HepG2 (cell line): ENCODE results near the gene CCDC136. TPM values are rescaled to one million over a fixed set of nuclear protein-coding genes. Genes with fewer than 3 reads are reported as not detected.

Experiments
- ELF3 ChIP-seq: IDR thresholded peaks from 2 replicates; pipeline ENCODE4 v1.6.1; 2016; ENCODE audit warnings: missing genetic modification reagents, missing compliant biosample characterization
- HCFC1 ChIP-seq: fragments of 150-350 bp; IDR thresholded peaks from 2 replicates; pipeline ENCODE4 v1.6.1; 2014; ENCODE audit warnings: low read depth, low read length
- HNRNPLL ChIP-seq: fragments of 200-400 bp; formaldehyde crosslinking; IDR thresholded peaks from 2 replicates; pipeline ENCODE4 v1.6.1; 2017; ENCODE audit warnings: mild to moderate bottlenecking, low read depth, low read length; ENCODE audit not compliant: poor library complexity, severe bottlenecking
- JUN ChIP-seq: sonication (generic); formaldehyde crosslinking; IDR thresholded peaks from 2 replicates; pipeline ENCODE4 v1.4.0; 2020; ENCODE audit warnings: mild to moderate bottlenecking, missing genetic modification reagents
- KDM5B ChIP-seq: sonication (generic); formaldehyde crosslinking; IDR thresholded peaks from 2 replicates; pipeline ENCODE4 v1.4.0; 2020; ENCODE audit warnings: missing genetic modification reagents, mild to moderate bottlenecking, borderline replicate concordance
- MEF2D ChIP-seq: sonication (generic); formaldehyde crosslinking; IDR thresholded peaks from 2 replicates; pipeline ENCODE4 v1.5.1; 2020; ENCODE audit warnings: mild to moderate bottlenecking, missing genetic modification reagents
- PAX8 ChIP-seq: sonication (generic); formaldehyde crosslinking; IDR thresholded peaks from 2 replicates; pipeline ENCODE4 v1.8.0; 2022; ENCODE audit warnings: mild to moderate bottlenecking, missing genetic modification reagents, borderline replicate concordance
- PHF8 ChIP-seq: sonication (generic); formaldehyde crosslinking; IDR thresholded peaks from 2 replicates; pipeline ENCODE4 v1.5.0; 2020; ENCODE audit warnings: missing genetic modification reagents
- SOX6 ChIP-seq, 2 experiments: fragments of 450-650 bp in 1 of 2; sonication (generic) in 1 of 2; formaldehyde crosslinking in 1 of 2; IDR thresholded peaks; 2 replicates each; pipeline versions ENCODE4 v1.4.0 to v1.6.1; 2017 to 2020; ENCODE audit warnings: antibody characterized with exemption in 1 of 2, mild to moderate bottlenecking in 1 of 2, missing genetic modification reagents in 1 of 2
- SPEN ChIP-seq: sonication (generic); formaldehyde crosslinking; IDR thresholded peaks from 2 replicates; pipeline ENCODE4 v1.5.1; 2020; ENCODE audit warnings: low read depth, mild to moderate bottlenecking, missing genetic modification reagents
- TBL1XR1 ChIP-seq: fragments of 150-350 bp; IDR thresholded peaks from 2 replicates; pipeline ENCODE4 v1.6.1; 2014; ENCODE audit warnings: borderline replicate concordance, low read length; ENCODE audit not compliant: partially characterized antibody
- THAP11 ChIP-seq: IDR thresholded peaks from 2 replicates; pipeline ENCODE4 v1.6.1; 2016; ENCODE audit warnings: missing biosample characterization, missing genetic modification reagents
- TSC22D2 ChIP-seq: sonication (generic); formaldehyde crosslinking; IDR thresholded peaks from 2 replicates; pipeline ENCODE4 v1.5.1; 2020; ENCODE audit warnings: missing genetic modification reagents, mild to moderate bottlenecking, borderline replicate concordance
- ZFP36 ChIP-seq: fragments of 150-350 bp; IDR thresholded peaks from 2 replicates; pipeline ENCODE4 v1.6.1; 2018; ENCODE audit warnings: borderline replicate concordance, low read length, low read depth; ENCODE audit not compliant: partially characterized antibody
- ZFY ChIP-seq: sonication (generic); formaldehyde crosslinking; IDR thresholded peaks from 2 replicates; pipeline ENCODE4 v1.4.0; 2020; ENCODE audit warnings: missing genetic modification reagents
- ZMYM3 ChIP-seq: sonication (generic); formaldehyde crosslinking; IDR thresholded peaks from 2 replicates; pipeline ENCODE4 v1.5.1; 2020; ENCODE audit warnings: mild to moderate bottlenecking, missing genetic modification reagents
- ZNF430 ChIP-seq: sonication (generic); formaldehyde crosslinking; IDR thresholded peaks from 2 replicates; pipeline ENCODE4 v1.9.0; 2021; ENCODE audit warnings: mild to moderate bottlenecking, missing genetic modification reagents
- ZNF577 ChIP-seq: sonication (generic); formaldehyde crosslinking; IDR thresholded peaks from 2 replicates; pipeline ENCODE4 v1.4.0; 2020; ENCODE audit warnings: mild to moderate bottlenecking, low read depth, missing genetic modification reagents, borderline replicate concordance
- ZNF772 ChIP-seq: sonication (generic); formaldehyde crosslinking; IDR thresholded peaks from 2 replicates; pipeline ENCODE4 v1.5.0; 2020; ENCODE audit warnings: mild to moderate bottlenecking, missing genetic modification reagents
- ZNF788 ChIP-seq: sonication (generic); formaldehyde crosslinking; IDR thresholded peaks from 2 replicates; pipeline ENCODE4 v1.5.0; 2020; ENCODE audit warnings: mild to moderate bottlenecking, missing genetic modification reagents, borderline replicate concordance
- ZSCAN25 ChIP-seq: sonication (generic); formaldehyde crosslinking; IDR thresholded peaks from 2 replicates; pipeline ENCODE4 v1.8.0; 2022; ENCODE audit warnings: mild to moderate bottlenecking, missing genetic modification reagents
- polyA plus RNA-seq, 8 experiments: library from polyadenylated mRNA; depleted of rRNA in 3 of 8; stranded (reverse) in 7 of 8; unstranded in 1 of 8; fragments of >200 nt; fragmentation: Illumina TruSeq in 4 of 8; extraction: Trizol in 4 of 8; gene quantifications; 2 replicates each; pipeline versions ENCODE4 v1.2.1 to v1.2.3, GENCODE V29; 2011 to 2016; ENCODE audit warnings: low read depth in 4 of 8, missing spikeins in 1 of 8, mixed read lengths in 1 of 8; ENCODE audit not compliant: insufficient read depth in 1 of 8
- total RNA-seq, 5 experiments: library from RNA; depleted of rRNA; stranded (reverse); fragments of >200 nt; fragmentation: Illumina TruSeq; extraction: Trizol; gene quantifications; 2 replicates each; pipeline ENCODE4 v1.2.3, GENCODE V29; 2016; ENCODE audit warnings: low read depth in 1 of 5
- TF ChIP-seq, protein P1 (sequence below): sonication (generic); formaldehyde crosslinking; IDR thresholded peaks from 2 replicates; pipeline ENCODE4 v1.4.0; 2020; ENCODE audit warnings: mild to moderate bottlenecking, missing genetic modification reagents, borderline replicate concordance
- TF ChIP-seq, protein P2 (sequence below): sonication (generic); formaldehyde crosslinking; IDR thresholded peaks from 2 replicates; pipeline ENCODE4 v1.5.1; 2020; ENCODE audit warnings: mild to moderate bottlenecking, moderate library complexity, missing genetic modification reagents

CCDC136 gene
- total and polyA plus RNA-seq, 2 of the 13 experiments (the other 11 are each of a cell fraction or from before 2014, with no cell fraction given) = 0.04 to 0.38 TPM

- TF ChIP-seq PAX8 (CRISPR knock-in tag) = 0 out of 2 replicates have a peak, but pooled peaks have one; percentile 30
- peak; percentile 20; the same call in 1 of the 2 replicates for TF ChIP-seq ELF3 (CRISPR knock-in tag)
- TF ChIP-seq KDM5B (CRISPR knock-in tag) = no peak
- TF ChIP-seq TBL1XR1 = no peak
- TF ChIP-seq MEF2D (CRISPR knock-in tag) = peak; percentile 57; the same call in 1 of the 2 replicates
- peak; percentile 88 for TF ChIP-seq PHF8 (CRISPR knock-in tag)
- peak; percentile 16; the same call in 1 of the 2 replicates for TF ChIP-seq SPEN (CRISPR knock-in tag)
- peak; percentile 84 for TF ChIP-seq HCFC1
- TF ChIP-seq, protein P1, sequence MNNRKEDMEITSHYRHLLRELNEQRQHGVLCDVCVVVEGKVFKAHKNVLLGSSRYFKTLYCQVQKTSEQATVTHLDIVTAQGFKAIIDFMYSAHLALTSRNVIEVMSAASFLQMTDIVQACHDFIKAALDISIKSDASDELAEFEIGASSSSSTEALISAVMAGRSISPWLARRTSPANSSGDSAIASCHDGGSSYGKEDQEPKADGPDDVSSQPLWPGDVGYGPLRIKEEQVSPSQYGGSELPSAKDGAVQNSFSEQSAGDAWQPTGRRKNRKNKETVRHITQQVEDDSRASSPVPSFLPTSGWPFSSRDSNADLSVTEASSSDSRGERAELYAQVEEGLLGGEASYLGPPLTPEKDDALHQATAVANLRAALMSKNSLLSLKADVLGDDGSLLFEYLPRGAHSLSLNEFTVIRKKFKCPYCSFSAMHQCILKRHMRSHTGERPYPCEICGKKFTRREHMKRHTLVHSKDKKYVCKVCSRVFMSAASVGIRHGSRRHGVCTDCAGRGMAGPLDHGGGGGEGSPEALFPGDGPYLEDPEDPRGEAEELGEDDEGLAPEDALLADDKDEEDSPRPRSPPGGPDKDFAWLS (CRISPR knock-in tag) = 0 out of 2 replicates have a peak, but pooled peaks have one; percentile 34
- TF ChIP-seq ZFP36 = no peak
- peak; percentile 70; the same call in 1 of the 2 replicates for TF ChIP-seq ZNF577 (CRISPR knock-in tag)
- TF ChIP-seq ZNF430 (CRISPR knock-in tag) = peak; percentile 30; the same call in 1 of the 2 replicates
- TF ChIP-seq, protein P2, sequence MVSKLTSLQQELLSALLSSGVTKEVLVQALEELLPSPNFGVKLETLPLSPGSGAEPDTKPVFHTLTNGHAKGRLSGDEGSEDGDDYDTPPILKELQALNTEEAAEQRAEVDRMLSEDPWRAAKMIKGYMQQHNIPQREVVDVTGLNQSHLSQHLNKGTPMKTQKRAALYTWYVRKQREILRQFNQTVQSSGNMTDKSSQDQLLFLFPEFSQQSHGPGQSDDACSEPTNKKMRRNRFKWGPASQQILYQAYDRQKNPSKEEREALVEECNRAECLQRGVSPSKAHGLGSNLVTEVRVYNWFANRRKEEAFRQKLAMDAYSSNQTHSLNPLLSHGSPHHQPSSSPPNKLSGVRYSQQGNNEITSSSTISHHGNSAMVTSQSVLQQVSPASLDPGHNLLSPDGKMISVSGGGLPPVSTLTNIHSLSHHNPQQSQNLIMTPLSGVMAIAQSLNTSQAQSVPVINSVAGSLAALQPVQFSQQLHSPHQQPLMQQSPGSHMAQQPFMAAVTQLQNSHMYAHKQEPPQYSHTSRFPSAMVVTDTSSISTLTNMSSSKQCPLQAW = peak; percentile 66; the same call in 1 of the 2 replicates
- TF ChIP-seq JUN (CRISPR knock-in tag) = 0 out of 2 replicates have a peak, but pooled peaks have one; percentile 30
- peak; percentile 81 for TF ChIP-seq ZFY (CRISPR knock-in tag)
- peak; percentile 43; the same call in 1 of the 2 replicates for TF ChIP-seq ZNF788 (CRISPR knock-in tag)
- TF ChIP-seq ZMYM3 (CRISPR knock-in tag) = no peak; the same call in none of the 2 replicates
- TF ChIP-seq ZSCAN25 (CRISPR knock-in tag) = peak; percentile 74
- peak; percentile 54; the same call in 1 of the 2 replicates for TF ChIP-seq ZNF772 (CRISPR knock-in tag)
- TF ChIP-seq HNRNPLL = peak; percentile 86
- no peak for TF ChIP-seq SOX6 (IDR thresholded peaks at IDR 0.05)
- 0 out of 2 replicates have a peak, but pooled peaks have one; percentile 16 for TF ChIP-seq SOX6 (CRISPR knock-in tag; IDR thresholded peaks at IDR 0.05)
- peak; percentile 98 for TF ChIP-seq THAP11 (CRISPR knock-in tag)
- 0 out of 2 replicates have a peak, but pooled peaks have one; percentile 20 for TF ChIP-seq TSC22D2
Measured at GRCh38 chr7:128862571-128863432, 71.0 kb downstream of the CCDC136 start, which contains the start of gene ATP6V1F (continued).
